ENCODE measurements around the gene BMI1.

GRCh38 chr10:22317771-22318565 lies 2.9 kb upstream of the BMI1 start:
- TF ChIP-seq CTCF (IDR thresholded peaks at IDR 0.05; ENCODE audit: insufficient read depth, low read depth, low read length): no peak
- no peak for TF ChIP-seq EZH2 (IDR thresholded peaks at IDR 0.05; ENCODE audit: insufficient read depth, low read length)
